Erythroblast (primary cell): ENCODE measurements around the gene MED20.

Source experiments
- GATA1 ChIP-seq: IDR thresholded peaks from 2 replicates; pipeline ENCODE4 v1.6.1; 2011; ENCODE audit warnings: low read depth, mild to moderate bottlenecking, control low read depth, low read length, moderate library complexity
- POLR2A ChIP-seq: IDR thresholded peaks from 2 replicates; pipeline ENCODE4 v1.6.1; 2011; ENCODE audit warnings: mild to moderate bottlenecking, low read length

- TF ChIP-seq POLR2A (no peak), GATA1 (no peak)
These were observed 3.4 kb downstream of the MED20 start for GRCh38 chr6:41917528-41917927.
